ENCODE results near the gene CFAP299. TPM values are rescaled to one million over a fixed set of nuclear protein-coding genes. Genes with fewer than 3 reads are reported as not detected.

CFAP299 gene
- total RNA-seq, 2 donors from 2014 or later: not detected

- H3K27me3 ChIP-seq (ENCODE audit: control insufficient read depth, insufficient read depth, low read length, poor library complexity, severe bottlenecking): peaks cover 9% of the 10 kb centered on the region
- Mint-ChIP-seq H3K9me3 (no peaks in the 10 kb centered on the region), H3K4me3 (no peak overlapping the region), H3K4me1 (peaks cover 4% of the 10 kb centered on the region), H3K27ac (no peak overlapping the region), H3K27me3 (ENCODE audit: insufficient read depth) (peaks cover 4% of the 10 kb centered on the region), H3K36me3 (ENCODE audit: low read depth) (no peaks in the 10 kb centered on the region)
- H3K9me3 ChIP-seq (ENCODE audit: control insufficient read depth, low read length): no peaks in the 10 kb centered on the region
- H3K4me3 ChIP-seq (ENCODE audit: low read length): no peak overlapping the region
- WGBS, 2 experiments (ENCODE audit: insufficient coverage in 1 of 2, insufficient read length in 1 of 2): 88 to 100% methylated on average over 2 of the region's 2 CpGs
- H3K9ac ChIP-seq (ENCODE audit: extremely low read depth, low read length, poor library complexity, severe bottlenecking): no peak overlapping the region
- H3K36me3 ChIP-seq (ENCODE audit: control insufficient read depth, insufficient read depth, low read length): no peaks in the 10 kb centered on the region
- TF ChIP-seq, protein P1, sequence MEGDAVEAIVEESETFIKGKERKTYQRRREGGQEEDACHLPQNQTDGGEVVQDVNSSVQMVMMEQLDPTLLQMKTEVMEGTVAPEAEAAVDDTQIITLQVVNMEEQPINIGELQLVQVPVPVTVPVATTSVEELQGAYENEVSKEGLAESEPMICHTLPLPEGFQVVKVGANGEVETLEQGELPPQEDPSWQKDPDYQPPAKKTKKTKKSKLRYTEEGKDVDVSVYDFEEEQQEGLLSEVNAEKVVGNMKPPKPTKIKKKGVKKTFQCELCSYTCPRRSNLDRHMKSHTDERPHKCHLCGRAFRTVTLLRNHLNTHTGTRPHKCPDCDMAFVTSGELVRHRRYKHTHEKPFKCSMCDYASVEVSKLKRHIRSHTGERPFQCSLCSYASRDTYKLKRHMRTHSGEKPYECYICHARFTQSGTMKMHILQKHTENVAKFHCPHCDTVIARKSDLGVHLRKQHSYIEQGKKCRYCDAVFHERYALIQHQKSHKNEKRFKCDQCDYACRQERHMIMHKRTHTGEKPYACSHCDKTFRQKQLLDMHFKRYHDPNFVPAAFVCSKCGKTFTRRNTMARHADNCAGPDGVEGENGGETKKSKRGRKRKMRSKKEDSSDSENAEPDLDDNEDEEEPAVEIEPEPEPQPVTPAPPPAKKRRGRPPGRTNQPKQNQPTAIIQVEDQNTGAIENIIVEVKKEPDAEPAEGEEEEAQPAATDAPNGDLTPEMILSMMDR (conservative IDR thresholded peaks at IDR 0.05): no peak
- H3K27ac ChIP-seq (ENCODE audit: low read depth, low read length): no peak overlapping the region
- peaks cover 2% of the 10 kb centered on the region for H3K4me1 ChIP-seq (ENCODE audit: control insufficient read depth, insufficient read depth, low read length)
- no peak for DNase-seq
Observed at GRCh38 chr4:80921441-80921840, 585.9 kb downstream of the CFAP299 start.

DNA sequence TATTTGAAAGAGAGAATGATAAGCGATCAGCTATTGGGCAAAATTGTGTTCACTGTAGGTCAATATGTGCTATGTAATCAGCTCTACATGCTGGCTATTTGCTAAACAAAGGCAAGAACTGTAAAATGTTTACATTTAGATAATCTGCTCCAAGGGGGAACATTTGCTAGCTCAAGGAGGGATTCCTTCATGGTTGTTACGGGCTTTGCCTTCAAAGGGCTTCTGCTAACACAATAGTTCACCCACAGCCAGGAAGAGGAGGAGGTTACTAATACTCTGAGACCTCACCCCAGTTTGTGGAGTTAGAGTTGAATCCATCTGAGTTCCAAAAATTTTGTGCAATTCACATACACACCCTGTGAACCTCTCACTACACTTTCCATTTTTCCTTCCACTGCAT, 587.4 kb downstream of the CFAP299 start:
- Mint-ChIP-seq H3K27ac (no peak overlapping the region), H3K4me3 (no peak overlapping the region), H3K9me3 (no peaks in the 10 kb centered on the region), H3K27me3 (ENCODE audit: insufficient read depth) (peaks cover 4% of the 10 kb centered on the region), H3K4me1 (peaks cover 4% of the 10 kb centered on the region), H3K36me3 (ENCODE audit: low read depth) (no peaks in the 10 kb centered on the region)
- peaks cover 9% of the 10 kb centered on the region for H3K27me3 ChIP-seq (ENCODE audit: control insufficient read depth, insufficient read depth, low read length, poor library complexity, severe bottlenecking)
- H3K4me1 ChIP-seq (ENCODE audit: control insufficient read depth, insufficient read depth, low read length): peaks cover 2% of the 10 kb centered on the region
- H3K27ac ChIP-seq (ENCODE audit: low read depth, low read length): no peak overlapping the region
- H3K4me3 ChIP-seq (ENCODE audit: low read length): no peak overlapping the region
- WGBS, 2 experiments (ENCODE audit: insufficient coverage in 1 of 2, insufficient read length in 1 of 2): 20 to 69% methylated on average over 1 to 2 of the region's 2 CpGs
- no peaks in the 10 kb centered on the region for H3K36me3 ChIP-seq (ENCODE audit: control insufficient read depth, insufficient read depth, low read length)
- DNase-seq: no peak
- no peak overlapping the region for H3K9ac ChIP-seq (ENCODE audit: extremely low read depth, low read length, poor library complexity, severe bottlenecking)
- TF ChIP-seq, protein P1 (conservative IDR thresholded peaks at IDR 0.05): no peak
- H3K9me3 ChIP-seq (ENCODE audit: control insufficient read depth, low read length): no peaks in the 10 kb centered on the region

DNA sequence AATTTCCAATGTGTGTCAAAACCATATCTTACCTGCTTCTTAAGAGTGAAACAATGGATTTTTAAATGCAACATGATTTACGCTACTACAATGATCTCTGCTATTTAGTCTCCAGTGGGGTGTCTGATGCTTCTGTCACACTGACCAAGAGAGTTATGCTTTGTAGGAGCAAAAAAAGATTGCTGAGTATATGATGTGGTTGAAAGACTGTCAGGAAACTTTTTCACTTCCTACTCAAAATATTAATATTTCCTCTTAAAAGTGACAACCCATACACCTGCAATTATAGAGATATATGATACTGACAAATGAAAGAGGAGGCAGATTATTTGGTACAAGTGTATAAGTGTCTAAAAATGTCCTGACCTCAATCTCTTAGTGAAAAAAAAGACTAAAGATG, 589.8 kb downstream of the CFAP299 start:
- no peaks in the 10 kb centered on the region for H3K36me3 Mint-ChIP-seq (ENCODE audit: low read depth)
- H3K4me3 ChIP-seq (ENCODE audit: low read length): no peak overlapping the region
- DNase-seq: no peak
- H3K9ac ChIP-seq (ENCODE audit: extremely low read depth, low read length, poor library complexity, severe bottlenecking): no peak overlapping the region
- H3K4me1 ChIP-seq (ENCODE audit: control insufficient read depth, insufficient read depth, low read length): peaks cover 5% of the 10 kb centered on the region
- H3K4me3 Mint-ChIP-seq: no peak overlapping the region
- TF ChIP-seq, protein P1 (conservative IDR thresholded peaks at IDR 0.05): no peak
- H3K27ac Mint-ChIP-seq: no peak overlapping the region
- peaks cover 6% of the 10 kb centered on the region for H3K4me1 Mint-ChIP-seq
- H3K36me3 ChIP-seq (ENCODE audit: control insufficient read depth, insufficient read depth, low read length): no peaks in the 10 kb centered on the region
- no peaks in the 10 kb centered on the region for H3K9me3 ChIP-seq (ENCODE audit: control insufficient read depth, low read length)
- H3K27me3 ChIP-seq (ENCODE audit: control insufficient read depth, insufficient read depth, low read length, poor library complexity, severe bottlenecking): peaks cover 9% of the 10 kb centered on the region
- no peaks in the 10 kb centered on the region for H3K9me3 Mint-ChIP-seq
- WGBS, 2 experiments (ENCODE audit: insufficient coverage in 1 of 2, insufficient read length in 1 of 2): 88% methylated on average over 1 of the region's 1 CpG; no CpG with 5 or more reads in 1 of the 2 experiments
- peaks cover 2% of the 10 kb centered on the region for H3K27me3 Mint-ChIP-seq (ENCODE audit: insufficient read depth)
- H3K27ac ChIP-seq (ENCODE audit: low read depth, low read length): no peak overlapping the region

Measured in endodermal cell (in vitro differentiated cells).